HG03432 (cell line): ENCODE results near the gene IRAK4.

Experiments
- ATAC-seq: cut with Tn5 transposase; IDR thresholded peaks from one replicate; pipeline ENCODE4 v1.9.1; 2021; ENCODE audit warnings: mild to moderate bottlenecking, moderate library complexity; ENCODE audit not compliant: unreplicated experiment

The IRAK4 gene

DNA sequence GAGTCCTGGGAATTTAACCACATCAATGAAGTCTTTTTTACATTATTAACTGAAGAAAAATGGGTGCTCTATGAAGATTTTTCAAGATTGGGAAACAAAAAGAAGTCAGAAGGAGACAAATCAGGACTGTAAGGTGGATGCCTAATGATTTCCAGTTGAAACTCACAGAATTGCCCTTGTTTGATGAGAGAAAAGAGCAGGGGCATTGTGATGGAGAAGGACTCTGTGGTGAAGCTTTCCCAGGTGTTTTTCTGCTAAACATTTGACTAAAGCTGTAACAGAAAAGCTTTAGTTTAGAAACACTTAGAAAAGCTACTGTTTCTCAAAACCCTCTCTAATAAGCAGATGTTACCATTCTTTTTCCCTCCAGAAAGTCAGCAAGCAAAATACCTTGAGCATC is 5.8 kb downstream of the IRAK4 start:
- ATAC-seq = no peak

- ATAC-seq = no peak
Observed at GRCh38 chr12:43766291-43766690, 7.5 kb downstream of the IRAK4 start.

GRCh38 chr12:43776498-43776897 is 17.7 kb downstream of the IRAK4 start:
- ATAC-seq = no peak

GRCh38 chr12:43786899-43787693 is 28.3 kb downstream of the IRAK4 start:
- ATAC-seq = no peak

DNA sequence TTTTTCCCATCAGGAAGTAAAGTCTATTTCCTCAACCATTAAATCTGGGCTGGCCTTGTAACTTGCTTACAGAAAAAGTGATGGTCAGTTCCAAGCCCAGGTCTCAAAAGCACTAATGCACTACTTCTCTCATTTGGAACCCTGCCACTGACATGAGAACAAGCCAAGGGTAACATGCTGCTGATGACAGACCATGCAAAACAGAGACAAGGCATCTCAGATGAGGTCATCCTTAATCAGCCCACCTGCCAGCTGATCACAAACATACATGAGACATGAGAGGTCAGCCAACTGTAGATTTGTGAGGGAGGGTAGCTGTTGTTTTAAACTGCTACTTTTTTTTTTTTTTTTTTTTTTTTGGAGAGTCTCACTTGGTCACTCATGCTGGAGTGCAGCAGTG is 31.2 kb downstream of the IRAK4 start:
- ATAC-seq = no peak

DNA sequence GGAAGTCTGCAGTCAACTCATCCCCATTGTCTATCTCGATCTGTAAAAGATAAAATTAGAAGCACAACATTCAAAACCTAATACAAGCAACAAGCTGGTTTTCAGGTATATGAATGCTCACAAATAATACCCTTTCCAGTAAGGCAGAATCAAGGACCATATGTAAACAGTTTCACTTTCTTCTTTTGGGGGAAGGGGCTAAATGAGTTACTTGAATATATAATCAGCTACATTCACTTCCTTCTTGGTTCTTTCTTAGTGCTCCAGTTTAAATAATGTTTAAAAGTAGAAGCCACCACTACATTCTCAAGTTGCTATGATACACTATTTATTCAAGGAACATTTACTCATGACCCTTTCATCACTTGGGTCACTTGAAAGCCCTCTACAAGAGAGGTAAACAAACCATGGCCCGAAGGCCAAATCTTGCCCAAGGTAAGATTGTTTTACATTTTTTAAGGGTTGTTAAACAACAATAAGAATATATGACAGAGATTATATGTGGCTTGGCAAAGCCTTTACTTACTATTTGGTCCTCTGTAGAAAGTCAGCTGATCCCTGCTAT is 37.0 kb downstream of the IRAK4 start:
- ATAC-seq = no peak

GRCh38 chr12:43797561-43798217 is 38.9 kb downstream of the IRAK4 start:
- ATAC-seq = no peak

DNA sequence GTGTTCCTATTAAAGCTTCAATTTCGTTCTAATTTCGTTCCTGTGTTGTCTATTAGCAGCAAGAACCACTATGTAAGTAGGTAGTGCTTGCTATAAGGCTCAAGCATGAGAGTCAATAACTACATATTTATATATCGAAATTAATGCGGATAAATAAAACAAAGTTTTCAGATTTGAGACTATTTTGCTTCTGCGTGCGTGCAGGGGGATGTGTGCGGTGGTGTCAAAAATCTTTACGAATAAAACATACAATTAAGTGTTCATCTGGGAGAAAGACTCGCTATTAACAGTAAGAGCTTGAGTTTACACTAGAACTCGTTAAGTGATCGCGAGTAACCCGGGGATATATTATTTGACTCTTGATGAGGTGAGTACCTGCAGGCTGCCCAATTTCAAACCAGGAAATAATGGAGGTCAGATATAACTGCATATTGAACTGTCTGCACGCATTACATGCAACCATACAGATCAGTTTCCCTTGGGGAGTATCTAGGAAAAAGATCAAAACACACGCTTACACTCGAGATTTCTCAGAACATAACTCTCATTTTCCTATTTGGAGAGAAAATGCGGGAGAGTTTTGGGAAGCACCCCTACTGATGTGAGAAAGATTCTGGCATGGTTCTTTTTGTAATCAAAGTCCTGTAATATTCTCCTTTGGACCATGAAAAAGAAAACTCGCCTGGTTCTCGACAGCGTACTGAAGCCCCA is 46.6 kb downstream of the IRAK4 start:
- ATAC-seq = peak; percentile 16

DNA sequence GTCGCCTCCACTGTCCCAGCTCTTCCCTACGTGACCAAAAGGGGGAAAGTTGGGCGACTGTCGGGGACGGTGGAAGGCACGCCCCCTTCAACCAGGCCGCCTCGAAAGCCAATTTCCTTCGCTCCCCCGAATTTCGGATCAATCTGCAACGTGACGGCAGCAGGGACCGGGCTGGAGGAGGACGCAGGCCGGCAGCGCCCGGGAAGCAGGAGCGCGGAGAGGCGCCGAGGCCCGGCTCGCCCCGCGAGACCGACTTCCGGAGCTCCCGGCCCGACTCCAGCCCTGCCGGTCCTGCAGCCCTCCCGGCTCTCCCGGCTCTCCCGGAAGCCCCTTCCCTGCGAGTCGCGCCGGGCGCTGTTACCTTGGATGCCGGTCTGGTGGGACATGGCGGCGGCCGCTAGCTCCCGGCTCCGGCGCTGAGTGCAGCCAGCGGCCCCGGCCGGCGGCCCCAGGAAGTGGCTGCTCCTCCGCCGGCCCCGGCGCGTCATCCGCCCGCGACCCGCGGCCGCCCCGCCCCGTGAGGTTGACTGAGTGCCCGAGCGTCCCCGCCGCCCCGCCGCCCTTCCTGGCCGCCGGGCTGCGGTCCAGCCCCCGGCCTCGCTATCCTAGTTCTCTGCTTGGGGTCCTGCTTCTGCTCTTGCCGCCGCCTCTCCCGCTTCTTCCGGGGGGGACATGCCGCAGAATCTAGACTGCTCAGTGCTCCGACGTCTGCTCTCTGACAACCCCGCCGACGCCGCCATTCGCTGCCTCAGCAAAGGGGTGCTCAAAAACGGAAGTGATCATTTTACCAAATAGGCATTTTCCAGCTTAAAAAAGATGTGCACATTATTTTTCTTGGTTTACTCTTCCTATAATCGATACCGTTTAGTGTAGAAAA is 47.3 kb downstream of the IRAK4 start, which contains the start of gene TWF1:
TSS of gene TWF1 (minus strand) at position 458 of the 877 bp plus-strand sequence. CDS start at position 386, 72 bp downstream.
- peak; percentile 98 for ATAC-seq

DNA sequence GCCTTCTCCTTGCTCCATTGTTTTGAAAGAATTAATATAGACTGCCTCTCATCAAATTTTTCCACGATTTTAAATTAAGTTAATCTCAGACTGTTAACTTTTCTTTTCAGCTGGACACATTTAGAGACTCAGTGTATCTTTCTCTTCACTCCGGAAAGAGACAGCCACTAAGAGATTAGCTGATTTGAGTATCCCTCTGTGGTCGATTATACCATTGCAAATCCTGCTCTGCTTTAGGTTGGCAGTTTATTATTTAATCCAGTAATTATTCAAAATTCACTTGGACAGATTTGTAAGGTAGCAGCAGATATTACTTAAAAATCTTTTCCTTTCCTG is 48.0 kb downstream of the IRAK4 start:
- ATAC-seq = no peak

- no peak for ATAC-seq
Observed at GRCh38 chr12:43807386-43807785, 48.6 kb downstream of the IRAK4 start.

DNA sequence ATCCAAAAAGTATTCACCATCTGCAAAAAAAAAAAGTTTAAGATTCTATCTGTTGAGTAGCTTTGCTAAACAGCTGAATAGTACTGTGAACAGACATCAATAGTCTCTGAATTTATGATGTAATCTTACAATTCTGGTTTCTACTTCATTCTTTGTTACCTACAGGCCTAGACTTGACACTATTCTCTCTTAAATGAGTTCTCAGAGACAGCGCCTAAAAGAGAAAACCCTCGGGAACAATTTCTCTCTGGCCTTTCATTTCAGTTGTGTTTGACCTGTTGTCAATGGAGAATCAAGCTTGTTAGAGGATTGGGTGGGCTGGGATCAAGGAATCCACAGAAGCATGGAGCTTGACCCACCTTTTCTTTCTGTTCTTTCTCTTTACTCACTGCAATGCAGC is 53.3 kb downstream of the IRAK4 start:
- no peak for ATAC-seq

GRCh38 chr12:43812926-43813325 is 54.2 kb downstream of the IRAK4 start:
- no peak for ATAC-seq

- no peak for ATAC-seq
Observed at GRCh38 chr12:43815416-43815815, 56.7 kb downstream of the IRAK4 start.

- no peak for ATAC-seq
Observed at GRCh38 chr12:43816168-43816567, 57.4 kb downstream of the IRAK4 start.

DNA sequence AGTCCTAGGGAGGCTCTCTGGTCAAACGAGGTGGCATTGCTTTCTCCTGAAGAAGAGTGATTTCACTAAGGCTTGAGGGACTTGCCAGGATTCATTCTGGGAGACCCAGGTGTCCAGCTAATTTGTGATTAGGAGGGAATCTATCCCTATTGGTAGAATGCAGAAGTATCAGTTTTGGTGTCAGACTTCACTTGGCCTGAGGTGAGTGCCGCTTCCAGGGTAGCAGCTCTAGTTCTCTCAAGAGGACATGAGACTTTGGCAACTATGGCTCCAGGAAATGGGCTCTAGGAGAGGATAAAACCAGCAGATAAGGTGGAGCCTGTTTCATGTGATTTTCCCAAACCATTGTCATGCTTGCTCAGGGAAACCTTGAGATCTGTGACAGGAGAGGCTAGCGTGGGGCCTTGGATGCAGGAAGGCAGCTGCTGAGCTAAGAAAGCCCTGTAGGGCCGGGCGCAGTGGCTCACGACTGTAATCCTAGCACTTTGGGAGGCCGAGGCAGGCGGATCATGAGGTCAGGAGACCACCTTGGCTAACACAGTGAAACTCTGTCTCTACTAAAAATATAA is 65.5 kb downstream of the IRAK4 start:
- no peak for ATAC-seq

GRCh38 chr12:43826681-43827080 is 67.9 kb downstream of the IRAK4 start:
- no peak for ATAC-seq

- no peak for ATAC-seq
Observed at GRCh38 chr12:43827093-43827492, 68.3 kb downstream of the IRAK4 start.

GRCh38 chr12:43832463-43833168 is 73.9 kb downstream of the IRAK4 start:
- no peak for ATAC-seq

DNA sequence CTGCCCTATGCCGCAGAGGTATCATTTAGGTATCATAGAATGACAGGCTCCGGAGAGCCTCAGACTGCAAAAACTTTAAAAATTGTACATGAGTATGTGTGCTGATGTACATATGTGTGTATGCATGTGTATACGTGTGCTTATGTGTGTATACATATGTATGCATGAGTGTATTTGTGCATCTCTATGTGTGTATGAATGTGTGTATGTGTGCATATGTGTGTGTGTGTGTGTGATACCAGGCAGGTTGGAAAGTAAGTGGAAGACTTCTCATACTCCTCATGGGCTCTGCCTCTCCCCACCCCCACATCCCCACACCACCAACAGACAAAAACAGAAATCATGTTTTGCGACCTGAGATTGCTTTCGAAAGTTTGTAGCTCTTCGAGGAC is 76.5 kb downstream of the IRAK4 start:
- peak; percentile 19 for ATAC-seq
